Heart right ventricle (tissue), 16 donors: ENCODE data around the gene RAD51B. TPM values are rescaled to one million over a fixed set of nuclear protein-coding genes. Genes with fewer than 3 reads are reported as not detected.
A peak's percentile ranks its signal among the peaks of the same experiment; 100 is the strongest.
"Not testable (repeated sequence)": the region's sequence is repeated elsewhere in the genome, so short reads cannot be mapped to it uniquely, and the experiment has no call there.

Experiments used
- ATAC-seq, 8 donors: fragments of 200-7000 bp; cut with Tn5 transposase; one replicate each; pipeline ENCODE4 v1.9.1; 2020; ENCODE audit warnings: mild to moderate bottlenecking in 8 of 8, moderate library complexity in 8 of 8, moderate number of reproducible peaks in 1 of 8
- DNase-seq, 2 donors: peaks; one replicate each; pipeline ENCODE4 v3.0.0-alpha.2; 2020
- H3K27ac ChIP-seq, 10 donors: fragments of 200-600 bp; sonication (generic) in 2 of 10; one replicate each; pipeline versions ENCODE4 v1.5.0 to v1.8.0; 2020 to 2022; ENCODE audit warnings: mild to moderate bottlenecking in 3 of 10
- H3K27me3 ChIP-seq, 7 donors: fragments of 200-600 bp; one replicate each; pipeline ENCODE4 v1.8.0; 2021 to 2022; ENCODE audit warnings: mild to moderate bottlenecking in 2 of 7
- H3K36me3 ChIP-seq, 9 donors: fragments of 200-600 bp; sonication (generic) in 1 of 9; one replicate each; pipeline versions ENCODE4 v1.5.0 to v1.8.0; 2020 to 2022; ENCODE audit warnings: mild to moderate bottlenecking in 2 of 9
- H3K4me1 ChIP-seq, 9 donors: fragments of 200-600 bp; sonication (generic) in 1 of 9; one replicate each; pipeline versions ENCODE4 v1.5.0 to v1.8.0; 2020 to 2022; ENCODE audit warnings: mild to moderate bottlenecking in 4 of 9
- H3K4me3 ChIP-seq, 10 donors: fragments of 200-600 bp; sonication (generic) in 2 of 10; one replicate each; pipeline versions ENCODE4 v1.5.0 to v1.8.0; 2020 to 2022; ENCODE audit warnings: mild to moderate bottlenecking in 7 of 10, moderate library complexity in 2 of 10
- H3K9me3 ChIP-seq, 11 donors: fragments of 200-600 bp in 10 of 11; sonication (generic) in 2 of 11; one replicate each; pipeline versions ENCODE4 v1.5.0 to v1.8.0; 2013 to 2022; ENCODE audit warnings: mild to moderate bottlenecking in 2 of 11, control low read depth in 1 of 11, moderate library complexity in 1 of 11
- CTCF ChIP-seq, 9 donors: fragments of 200-600 bp; sonication (generic) in 2 of 9; IDR thresholded peaks; one replicate each; pipeline versions ENCODE4 v1.5.0 to v1.8.0; 2021 to 2022; ENCODE audit warnings: antibody characterized with exemption in 9 of 9, mild to moderate bottlenecking in 5 of 9, moderate library complexity in 1 of 9
- whole genome bisulfite sequencing, 2 donors: extraction: QIAGEN DNeasy Blood & Tissue Kit; methylation state at CpG; one replicate each; pipeline ENCODE4 v1.1.7; 2013; ENCODE audit warnings: inconsistent platforms in 1 of 2; 5-methylcytosine and 5-hydroxymethylcytosine counted together
- intact Hi-C, 10 donors: fragments of 100-400 bp; cut with DNase I; formaldehyde crosslinking; loops; one replicate each; pipeline versions ENCODE4 v1.11.1 to v1.14.2; 2022
- polyA plus RNA-seq, 2 donors: library from polyadenylated mRNA; stranded (reverse); fragments of 200-250 nt; gene quantifications; one replicate each; pipeline ENCODE4 v1.2.3, GENCODE V29; 2013
- total RNA-seq, 10 donors: library from RNA; stranded (reverse); fragmentation: NEBNext Ultra II Directional in 3 of 10; extraction: Animal tissue kit (Norgen Biotek cat#: 25700) in 3 of 10; gene quantifications; one replicate each; pipeline versions ENCODE4 v1.2.1 to v1.2.4, GENCODE V29; 2021 to 2023
- donor health status: Arrhythmogenic right ventricular cardiomyopathy.
- donor health status: ischemic (EF 13 %, LVEDD 7.1; RV severe dilation, severe dysfunction).
- donor health status: healthy with polysubstance abuse.
- donor health status: DM: no; HTN: yes; CAD: no.
- donor health status: DM: no; HTN: no; CAD: no.
- donor health status: ischemic (EF 25% LVEDD 6.9; RV normal size, moderate dysfunction).
- donor health status: ischemic (EF 25% LVEDD 5.7; RV mildly dilated, moderate dysfunction).
- donor health status: healthy.
- donor health status: DM: yes; HTN: yes; CAD: no.
- donor health status: Ischemic cardiomyopathy.
- donor health status: ischemic (EF 35%, LVEDD 5.7; RV mildly dilated, moderate dysfunction).
- donor health status: nonischemic (EF 11% LVEDD 7.7; RV severe dilation, severe dysfunction).
- donor health status: DM: yes; HTN: yes; CAD: no.
- donor health status: PGD.
- donor health status: ischemic (EF 29% LVEDD 5.4; RV normal size, mild dysfunction).
- donor health status: nonischemic (EF 23%, LVEDD 6.1; RV moderate dilation, normal function).

The RAD51B gene
- total and polyA plus RNA-seq, 12 donors, result 0.88 to 8.6 (median 3.5) TPM

GRCh38 chr14:67987606-67988005 is 168.0 kb downstream of the RAD51B start:
- 46 to 75% methylated on average over 5 of the region's 5 CpGs for WGBS, 2 donors
- Histone ChIP-seq H3K27ac (peak overlapping the region in 4 of 10 donors; percentile 10 to 64 (median 30)), H3K4me3 (no peak overlapping the region), H3K36me3 (no peaks in the 10 kb centered on the region), H3K27me3 (no peaks in the 10 kb centered on the region), H3K9me3 (no peaks in the 10 kb centered on the region), H3K4me1 (peaks cover 0 to 14% (median 0%) of the 10 kb centered on the region in 9 donors)
- no peak for TF ChIP-seq CTCF (IDR thresholded peaks at IDR 0.05)
- intact Hi-C loops, result no loop called here
- peak in 1 of 2 donors; percentile 11 for DNase-seq
- ATAC-seq, result peak in 2 of 8 donors; percentile 39 to 47

GRCh38 chr14:67988210-67988609 is 168.6 kb downstream of the RAD51B start:
- H3K4me3 ChIP-seq, H3K27me3 ChIP-seq, DNase-seq, H3K9me3 ChIP-seq, H3K36me3 ChIP-seq, intact Hi-C loops, ATAC-seq: not testable (repeated sequence)
- peaks cover 0 to 14% (median 0%) of the 10 kb centered on the region in 9 donors for H3K4me1 ChIP-seq
- WGBS, 2 donors, result 98% methylated on average over 7 of the region's 7 CpGs
- H3K27ac ChIP-seq, result peak overlapping the region in 2 of 10 donors; percentile 45 to 64

- no peaks in the 10 kb centered on the region for H3K9me3 ChIP-seq
- DNase-seq (no peak), ATAC-seq (no peak)
- intact Hi-C loops, result no loop called here
- no peak overlapping the region for H3K4me3 ChIP-seq
- WGBS, 2 donors, result 84 to 85% methylated on average over 3 of the region's 3 CpGs
- H3K36me3 ChIP-seq, result no peaks in the 10 kb centered on the region
- no peak overlapping the region for H3K27ac ChIP-seq
- H3K27me3 ChIP-seq, result no peaks in the 10 kb centered on the region
- H3K4me1 ChIP-seq, result peaks cover 0 to 14% (median 0%) of the 10 kb centered on the region in 9 donors
- TF ChIP-seq CTCF (IDR thresholded peaks at IDR 0.05), result no peak
Observed at GRCh38 chr14:67990576-67990975, 171.0 kb downstream of the RAD51B start.

GRCh38 chr14:67994531-67994930 is 175.0 kb downstream of the RAD51B start:
- DNase-seq, result no peak
- no peak for TF ChIP-seq CTCF (IDR thresholded peaks at IDR 0.05)
- Histone ChIP-seq H3K27ac (no peak overlapping the region), H3K36me3 (no peaks in the 10 kb centered on the region), H3K27me3 (no peaks in the 10 kb centered on the region), H3K9me3 (no peaks in the 10 kb centered on the region), H3K4me3 (no peak overlapping the region), H3K4me1 (no peaks in the 10 kb centered on the region)
- ATAC-seq, result no peak
- intact Hi-C loops, result no loop called here

GRCh38 chr14:67996235-67996634 is 176.7 kb downstream of the RAD51B start:
- no peak overlapping the region for H3K27ac ChIP-seq
- no peak for ATAC-seq
- WGBS, 2 donors, result 95% methylated on average over 4 of the region's 4 CpGs
- peaks cover 0 to 6% (median 0%) of the 10 kb centered on the region in 9 donors for H3K4me1 ChIP-seq
- no peaks in the 10 kb centered on the region for H3K36me3 ChIP-seq
- H3K4me3 ChIP-seq, result no peak overlapping the region
- H3K27me3 ChIP-seq, result no peaks in the 10 kb centered on the region
- H3K9me3 ChIP-seq, result no peaks in the 10 kb centered on the region
- intact Hi-C loops, result no loop called here
- no peak for TF ChIP-seq CTCF (IDR thresholded peaks at IDR 0.05)
- DNase-seq, result no peak
